Measurements from ENCODE around the gene CD163L1. TPM values are rescaled to one million over a fixed set of nuclear protein-coding genes. Genes with fewer than 3 reads are reported as not detected.

Gene CD163L1
- polyA plus RNA-seq, 1 donor (not counting 4 experiments of a cell fraction or from before 2014, with no cell fraction given) = 0.62 TPM

DNA sequence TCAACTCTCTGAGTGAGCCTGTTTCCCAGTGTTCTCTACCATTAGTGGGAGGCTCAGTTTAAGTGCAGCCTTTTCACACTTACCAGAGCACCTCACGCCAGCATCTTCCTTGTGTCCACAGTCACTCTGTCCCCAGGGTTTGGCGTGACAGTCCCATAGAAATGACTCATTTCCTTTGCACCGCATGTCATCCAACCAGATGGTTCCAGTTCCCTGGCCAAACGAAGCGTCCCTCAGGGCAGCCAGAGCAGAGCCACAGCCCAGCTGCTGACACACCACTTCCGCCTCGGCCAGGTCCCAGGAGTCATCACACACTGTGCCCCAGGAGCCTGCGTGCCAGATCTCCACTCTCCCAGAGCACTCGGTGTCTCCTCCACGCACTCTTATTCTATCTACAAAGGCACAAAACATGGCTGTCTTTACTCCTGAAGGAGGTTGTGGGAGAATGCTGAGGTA lies 74.7 kb downstream of the CD163L1 start:
- no peaks in the 10 kb centered on the region for H4K20me1 ChIP-seq (ENCODE audit: control insufficient read depth, extremely low read depth, insufficient read depth, low read length)
- FAIRE-seq (no peak), DNase-seq (ENCODE audit: low read depth, low spot score) (no peak)
- no peaks in the 10 kb centered on the region for H3K27me3 ChIP-seq (ENCODE audit: control insufficient read depth, extremely low read depth, insufficient read depth, low read length)
- H3K9ac ChIP-seq (ENCODE audit: control insufficient read depth, extremely low read depth, insufficient read depth, low read length) = no peak overlapping the region
- no peak overlapping the region for H3K27ac ChIP-seq (ENCODE audit: control insufficient read depth, insufficient read depth, low read length)
- no peak overlapping the region for H3K4me3 ChIP-seq (ENCODE audit: control insufficient read depth in 2 of 3, extremely low read depth in 1 of 3, insufficient read depth in 2 of 3, low read depth in 1 of 3, low read length in 3 of 3)
- no peaks in the 10 kb centered on the region for H3K9me3 ChIP-seq (ENCODE audit: control insufficient read depth, low read depth, low read length)
- no peak for TF ChIP-seq EZH2 (IDR thresholded peaks at IDR 0.05; ENCODE audit: low read length)
- TF ChIP-seq CTCF (optimal IDR thresholded peaks at IDR 0.05 in 1 of 3, IDR thresholded peaks at IDR 0.05 in 1 of 3, conservative IDR thresholded peaks at IDR 0.05 in 1 of 3; ENCODE audit: extremely low read depth in 1 of 3, insufficient read depth in 2 of 3, low read length in 3 of 3) = no peak
- H3K79me2 ChIP-seq (ENCODE audit: control insufficient read depth, insufficient read depth, low read length) = no peaks in the 10 kb centered on the region
- no peaks in the 10 kb centered on the region for H3K4me1 ChIP-seq (ENCODE audit: control insufficient read depth, extremely low read depth, insufficient read depth, low read length)
- H3K4me2 ChIP-seq (ENCODE audit: control insufficient read depth, extremely low read depth, insufficient read depth, low read depth, low read length) = no peak overlapping the region
- dilution Hi-C loops (cut with MboI; ENCODE audit: extremely low pct_ligation_motif_present, low sequenced_read_pairs) = no loop called here
- H3K9me1 ChIP-seq (ENCODE audit: control insufficient read depth, extremely low read depth, insufficient read depth, low read length) = no peaks in the 10 kb centered on the region
- H2AFZ ChIP-seq (ENCODE audit: control insufficient read depth, low read length) = peak overlapping the region; percentile 28
- H3K36me3 ChIP-seq (ENCODE audit: control insufficient read depth in 2 of 2, extremely low read depth in 1 of 2, insufficient read depth in 2 of 2, low read length in 2 of 2) = no peaks in the 10 kb centered on the region

- Histone ChIP-seq H3K9me3 (ENCODE audit: control insufficient read depth, low read depth, low read length) (no peaks in the 10 kb centered on the region), H3K4me1 (ENCODE audit: control insufficient read depth, extremely low read depth, insufficient read depth, low read length) (no peaks in the 10 kb centered on the region), H3K9ac (ENCODE audit: control insufficient read depth, extremely low read depth, insufficient read depth, low read length) (no peak overlapping the region), H3K4me3 (ENCODE audit: control insufficient read depth in 2 of 3, extremely low read depth in 1 of 3, insufficient read depth in 2 of 3, low read depth in 1 of 3, low read length in 3 of 3) (no peak overlapping the region), H2AFZ (ENCODE audit: control insufficient read depth, low read length) (no peak overlapping the region), H3K27me3 (ENCODE audit: control insufficient read depth, extremely low read depth, insufficient read depth, low read length) (no peaks in the 10 kb centered on the region), H3K9me1 (ENCODE audit: control insufficient read depth, extremely low read depth, insufficient read depth, low read length) (no peaks in the 10 kb centered on the region), H3K36me3 (ENCODE audit: control insufficient read depth in 2 of 2, extremely low read depth in 1 of 2, insufficient read depth in 2 of 2, low read length in 2 of 2) (no peaks in the 10 kb centered on the region), H3K79me2 (ENCODE audit: control insufficient read depth, insufficient read depth, low read length) (no peaks in the 10 kb centered on the region), H3K27ac (ENCODE audit: control insufficient read depth, insufficient read depth, low read length) (no peak overlapping the region), H4K20me1 (ENCODE audit: control insufficient read depth, extremely low read depth, insufficient read depth, low read length) (no peaks in the 10 kb centered on the region), H3K4me2 (ENCODE audit: control insufficient read depth, extremely low read depth, insufficient read depth, low read depth, low read length) (no peak overlapping the region)
- DNase-seq (ENCODE audit: low read depth, low spot score) (no peak), FAIRE-seq (no peak)
- dilution Hi-C loops (cut with MboI; ENCODE audit: extremely low pct_ligation_motif_present, low sequenced_read_pairs) = no loop called here
- TF ChIP-seq EZH2 (IDR thresholded peaks at IDR 0.05; ENCODE audit: low read length) = no peak
- TF ChIP-seq CTCF (optimal IDR thresholded peaks at IDR 0.05 in 1 of 3, IDR thresholded peaks at IDR 0.05 in 1 of 3, conservative IDR thresholded peaks at IDR 0.05 in 1 of 3; ENCODE audit: extremely low read depth in 1 of 3, insufficient read depth in 2 of 3, low read length in 3 of 3) = no peak
These were observed 81.2 kb downstream of the CD163L1 start for GRCh38 chr12:7362734-7363133.

Measured in keratinocyte (primary cell).